ENCODE results near the gene CNTN4. TPM values are rescaled to one million over a fixed set of nuclear protein-coding genes. Genes with fewer than 3 reads are reported as not detected.

CNTN4 gene
- total and polyA plus RNA-seq, 2 of the 8 experiments (the other 6 are each of a cell fraction or from before 2014, with no cell fraction given): 0.41 to 2.2 TPM

GRCh38 chr3:2311022-2311421 is 212.4 kb downstream of the CNTN4 start:
- no peak overlapping the region for H3K14ac ChIP-seq (ENCODE audit: insufficient read length)
- no peaks in the 10 kb centered on the region; a peak in 1 of 4 replicates for H3K9me3 ChIP-seq (ENCODE audit: insufficient read depth in 2 of 2, low read depth in 1 of 2, low read length in 1 of 2)
- no peak overlapping the region for H2AFZ ChIP-seq (ENCODE audit: low read length)
- no peaks in the 10 kb centered on the region for H3K79me2 ChIP-seq (ENCODE audit: control insufficient read depth in 1 of 2, insufficient read depth in 2 of 2, low read length in 2 of 2)
- DNase-seq (ENCODE audit: low read depth in 1 of 2, low spot score in 2 of 2): no peak
- POLR2A ChIA-PET (ENCODE audit: partially characterized antibody): no interaction called here
- H3K4ac ChIP-seq (replicated peaks; ENCODE audit: insufficient read length, low read depth, low read length): no peak overlapping the region
- no peak overlapping the region for H3K9ac ChIP-seq (replicated peaks in 1 of 4; ENCODE audit: extremely low read depth in 1 of 4, low read depth in 3 of 4, low read length in 3 of 4)
- H2BK20ac ChIP-seq (ENCODE audit: low read length): no peak overlapping the region
- no peak overlapping the region for H2BK12ac ChIP-seq (ENCODE audit: low read depth, low read length)
- no peaks in the 10 kb centered on the region for H3K27me3 ChIP-seq (replicated peaks in 1 of 4; ENCODE audit: control insufficient read depth in 3 of 4, extremely low read depth in 1 of 4, insufficient read depth in 3 of 4, low read length in 3 of 4)
- no peak overlapping the region for H4K8ac ChIP-seq (ENCODE audit: extremely low read depth, insufficient read depth, low read length)
- H3K18ac ChIP-seq (ENCODE audit: extremely low read depth, low read length): no peak overlapping the region
- H2BK15ac ChIP-seq (ENCODE audit: low read length): no peak overlapping the region
- no peak overlapping the region for H2AK5ac ChIP-seq (ENCODE audit: low read depth, low read length)
- 0 out of 7 replicates have a peak, but pooled peaks cover 0 to 3% (median 0%) of the 10 kb centered on the region in 4 experiments for H3K4me1 ChIP-seq (replicated peaks in 1 of 4; ENCODE audit: control insufficient read depth in 3 of 4, insufficient read depth in 4 of 4, low read length in 3 of 4)
- no peaks in the 10 kb centered on the region for H3K23me2 ChIP-seq (ENCODE audit: low read depth, low read length)
- no peak overlapping the region for H3K56ac ChIP-seq (replicated peaks; ENCODE audit: insufficient read length, low read depth, low read length)
- no peak overlapping the region for H3K27ac ChIP-seq (ENCODE audit: low read depth, low read length)
- H3K36me3 ChIP-seq (ENCODE audit: control insufficient read depth in 2 of 4, insufficient read depth in 4 of 4, low read length in 3 of 4): no peaks in the 10 kb centered on the region
- H4K20me1 ChIP-seq (replicated peaks in 1 of 2; ENCODE audit: control insufficient read depth in 1 of 2, insufficient read depth in 2 of 2, low read length in 2 of 2): no peaks in the 10 kb centered on the region
- no peak overlapping the region; a peak in 1 of 4 replicates for H3K4me2 ChIP-seq (ENCODE audit: insufficient read depth in 1 of 2, low read depth in 2 of 2, low read length in 2 of 2)
- H2BK5ac ChIP-seq (ENCODE audit: low read depth, low read length): no peak overlapping the region
- H4K91ac ChIP-seq (replicated peaks; ENCODE audit: insufficient read length, low read length): no peak overlapping the region
- no peak for FAIRE-seq
- H4K5ac ChIP-seq (ENCODE audit: insufficient read length, low read depth, low read length): no peak overlapping the region
- H3K79me1 ChIP-seq (ENCODE audit: low read depth, low read length): no peaks in the 10 kb centered on the region
- 85% methylated on average over 2 of the region's 2 CpGs; no CpG with 5 or more reads in 1 of the 2 experiments for WGBS, 2 experiments (ENCODE audit: extremely low coverage in 1 of 2, insufficient coverage in 1 of 2, insufficient read length in 1 of 2, insufficient replicate concordance in 2 of 2, low coverage in 1 of 2, low lambda C conversion rate in 2 of 2, missing lambda C conversion rate in 1 of 2)
- H2BK120ac ChIP-seq (replicated peaks; ENCODE audit: low read depth, low read length): no peak overlapping the region
- no peak for TF ChIP-seq CHD2 (IDR thresholded peaks at IDR 0.05; ENCODE audit: low read length)
- TF ChIP-seq SUZ12 (IDR thresholded peaks at IDR 0.05; ENCODE audit: low read length): no peak
- no peak for TF ChIP-seq NRF1 (IDR thresholded peaks at IDR 0.05; ENCODE audit: low read depth, low read length)
- no peak for TF ChIP-seq JUND (IDR thresholded peaks at IDR 0.05; ENCODE audit: low read length)
- no peak for TF ChIP-seq ASH2L (IDR thresholded peaks at IDR 0.05; ENCODE audit: low read length)
- no peak for TF ChIP-seq TEAD4 (IDR thresholded peaks at IDR 0.05; ENCODE audit: low read depth, low read length)
- CTCF ChIA-PET (ENCODE audit: partially characterized antibody): no interaction called here
- no peak overlapping the region for H3K23ac ChIP-seq (ENCODE audit: insufficient read length)
- H3K4me3 ChIP-seq (ENCODE audit: extremely low read depth in 1 of 4, insufficient read depth in 2 of 4, low read depth in 3 of 4, low read length in 4 of 4): no peak overlapping the region
